ENCODE results near the gene TYW5.
A peak's percentile ranks its signal among the peaks of the same experiment; 100 is the strongest.
"Not testable (repeated sequence)": the region's sequence is repeated elsewhere in the genome, so short reads cannot be mapped to it uniquely, and the experiment has no call there.

Gene TYW5

GRCh38 chr2:199914372-199914958 is 40.8 kb downstream of the TYW5 start:
- no peak for DNase-seq

GRCh38 chr2:199912553-199913114 is 42.7 kb downstream of the TYW5 start:
- not testable (repeated sequence) for DNase-seq

- DNase-seq: no peak
These were observed 43.5 kb downstream of the TYW5 start for GRCh38 chr2:199911877-199912161.

- peak; percentile 98 for DNase-seq
These were observed 44.0 kb downstream of the TYW5 start, which contains the start of gene C2orf69 for GRCh38 chr2:199911052-199911876. Gene C2orf69 (plus strand): TSS chr2:199911293. CDS start chr2:199911439, 146 bp downstream.

GRCh38 chr2:199910338-199911051 is 44.8 kb downstream of the TYW5 start:
- no peak for DNase-seq

- no peak for DNase-seq
These were observed 48.1 kb downstream of the TYW5 start for GRCh38 chr2:199907008-199907714.

- DNase-seq: no peak
These were observed 52.2 kb downstream of the TYW5 start for GRCh38 chr2:199903111-199903510.

- no peak for DNase-seq
These were observed 52.7 kb downstream of the TYW5 start for GRCh38 chr2:199902486-199903110.

GRCh38 chr2:199901942-199902341 is 53.3 kb downstream of the TYW5 start:
- no peak for DNase-seq

- no peak for DNase-seq
These were observed 58.7 kb downstream of the TYW5 start for GRCh38 chr2:199896617-199897016.

- no peak for DNase-seq
These were observed 59.9 kb downstream of the TYW5 start for GRCh38 chr2:199895406-199895805.

- no peak for DNase-seq
These were observed 71.6 kb downstream of the TYW5 start for GRCh38 chr2:199883474-199884212.

- DNase-seq: no peak
These were observed 72.6 kb downstream of the TYW5 start for GRCh38 chr2:199882667-199883066.
